ENCODE data around the gene MASTL.

Gene MASTL

GRCh38 chr10:27225642-27226257 lies 70.6 kb downstream of the MASTL start:
- DNase-seq: no peak

DNA sequence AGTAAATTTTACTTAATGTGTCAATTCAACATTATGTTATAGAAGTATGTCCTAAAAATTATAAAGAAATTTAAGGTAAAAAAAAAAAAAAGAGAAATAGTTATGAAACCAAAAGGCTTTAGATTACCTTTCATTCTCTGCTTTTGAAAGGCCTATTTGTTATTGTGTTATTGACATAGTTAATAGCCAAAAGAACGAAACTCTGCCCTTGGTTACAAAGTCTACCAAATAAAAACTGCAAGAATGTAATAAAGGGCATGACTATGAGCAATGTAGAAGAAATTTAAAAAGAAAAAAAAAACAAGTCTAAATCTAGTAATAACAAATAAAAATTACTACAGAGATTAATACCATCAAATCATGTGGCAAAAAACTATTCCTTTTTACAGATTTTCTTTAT lies 74.9 kb downstream of the MASTL start:
- DNase-seq: no peak

DNA sequence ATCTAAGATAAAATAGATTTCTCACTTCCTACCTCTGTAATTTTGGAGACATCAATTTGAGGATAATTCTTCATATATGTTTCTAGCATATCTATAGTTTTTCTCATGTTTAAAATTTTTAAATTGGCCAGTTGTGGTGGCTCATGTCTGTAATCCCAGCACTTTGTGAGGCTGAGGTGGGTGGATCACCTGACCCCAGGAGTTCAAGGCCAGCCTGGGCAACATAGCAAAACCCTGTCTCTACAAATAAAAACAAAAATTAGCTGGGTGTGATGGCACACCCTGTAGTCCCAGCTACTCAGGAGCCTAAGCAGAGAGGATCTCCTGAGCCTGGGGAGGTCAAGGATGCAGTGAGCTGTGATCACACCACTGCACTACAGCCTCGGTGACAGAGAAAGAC lies 80.6 kb downstream of the MASTL start:
- no peak for DNase-seq
